ES-I3 (cell line): ENCODE measurements around the gene UGT1A8.

ENCODE experiments used
- H3K36me3 ChIP-seq: 2 replicates; pipeline ENCODE4 v1.6.1; 2013; ENCODE audit warnings: mild to moderate bottlenecking, low read length, control low read depth, moderate library complexity; ENCODE audit not compliant: insufficient read depth
- H3K4me1 ChIP-seq: 2 replicates; pipeline ENCODE4 v1.6.1; 2013; ENCODE audit warnings: mild to moderate bottlenecking, control low read depth, low read length; ENCODE audit not compliant: insufficient read depth
- H3K9ac ChIP-seq: 2 replicates; pipeline ENCODE4 v1.6.1; 2013; ENCODE audit warnings: low read depth, mild to moderate bottlenecking, low read length, moderate library complexity
- H3K9me3 ChIP-seq: 2 replicates; pipeline ENCODE4 v1.6.1; 2013; ENCODE audit warnings: mild to moderate bottlenecking, low read length, moderate library complexity; ENCODE audit not compliant: control insufficient read depth, insufficient read depth

UGT1A8 gene

GRCh38 chr2:233793465-233794127 is 176.2 kb downstream of the UGT1A8 start:
- Histone ChIP-seq H3K9me3 (no peaks in the 10 kb centered on the region), H3K9ac (no peak overlapping the region), H3K4me1 (no peaks in the 10 kb centered on the region), H3K36me3 (no peaks in the 10 kb centered on the region)

- H3K4me1 ChIP-seq = no peaks in the 10 kb centered on the region
- no peaks in the 10 kb centered on the region for H3K36me3 ChIP-seq
- no peak overlapping the region for H3K9ac ChIP-seq
- no peaks in the 10 kb centered on the region for H3K9me3 ChIP-seq
Measured at GRCh38 chr2:233794128-233794658, 176.8 kb downstream of the UGT1A8 start.

- H3K4me1 ChIP-seq = no peaks in the 10 kb centered on the region
Measured at GRCh38 chr2:233795735-233796171, 178.3 kb downstream of the UGT1A8 start.

GRCh38 chr2:233796254-233796653 is 178.8 kb downstream of the UGT1A8 start:
- H3K9ac ChIP-seq = no peak overlapping the region
- H3K4me1 ChIP-seq = no peaks in the 10 kb centered on the region
- H3K36me3 ChIP-seq = no peaks in the 10 kb centered on the region
- no peaks in the 10 kb centered on the region for H3K9me3 ChIP-seq

More at GRCh38 chr2:233795735-233796171, 178.3 kb downstream of the UGT1A8 start:
- Histone ChIP-seq H3K9ac (no peak overlapping the region), H3K9me3 (no peaks in the 10 kb centered on the region), H3K36me3 (no peaks in the 10 kb centered on the region)

- no peaks in the 10 kb centered on the region for H3K9me3 ChIP-seq
- H3K36me3 ChIP-seq = no peaks in the 10 kb centered on the region
- no peak overlapping the region for H3K9ac ChIP-seq
- H3K4me1 ChIP-seq = no peaks in the 10 kb centered on the region
Measured at GRCh38 chr2:233798335-233799086, 181.1 kb downstream of the UGT1A8 start.

GRCh38 chr2:233799087-233799665 is 181.7 kb downstream of the UGT1A8 start:
- no peaks in the 10 kb centered on the region for H3K9me3 ChIP-seq
- no peak overlapping the region for H3K9ac ChIP-seq
- H3K4me1 ChIP-seq = no peaks in the 10 kb centered on the region
- no peaks in the 10 kb centered on the region for H3K36me3 ChIP-seq

- Histone ChIP-seq H3K9me3 (no peaks in the 10 kb centered on the region), H3K4me1 (no peaks in the 10 kb centered on the region), H3K36me3 (no peaks in the 10 kb centered on the region), H3K9ac (no peak overlapping the region)
Measured at GRCh38 chr2:233799716-233800115, 182.3 kb downstream of the UGT1A8 start.

- no peak overlapping the region for H3K9ac ChIP-seq
- H3K36me3 ChIP-seq = no peaks in the 10 kb centered on the region
- H3K9me3 ChIP-seq = no peaks in the 10 kb centered on the region
- H3K4me1 ChIP-seq = no peaks in the 10 kb centered on the region
Measured at GRCh38 chr2:233800208-233800607, 182.8 kb downstream of the UGT1A8 start.

GRCh38 chr2:233801357-233802131 is 184.1 kb downstream of the UGT1A8 start:
- Histone ChIP-seq H3K9ac (no peak overlapping the region), H3K9me3 (no peaks in the 10 kb centered on the region), H3K36me3 (no peaks in the 10 kb centered on the region), H3K4me1 (no peaks in the 10 kb centered on the region)

- H3K9me3 ChIP-seq = no peaks in the 10 kb centered on the region; the same call in 1 of the 2 replicates
- no peaks in the 10 kb centered on the region for H3K36me3 ChIP-seq
- no peak overlapping the region for H3K9ac ChIP-seq
- no peaks in the 10 kb centered on the region for H3K4me1 ChIP-seq
Measured at GRCh38 chr2:233802132-233802815, 184.8 kb downstream of the UGT1A8 start.

- Histone ChIP-seq H3K4me1 (no peaks in the 10 kb centered on the region), H3K9ac (no peak overlapping the region), H3K9me3 (no peaks in the 10 kb centered on the region; the same call in 1 of the 2 replicates), H3K36me3 (no peaks in the 10 kb centered on the region)
Measured at GRCh38 chr2:233803292-233803911, 186.0 kb downstream of the UGT1A8 start.

GRCh38 chr2:233803994-233804393 is 186.6 kb downstream of the UGT1A8 start:
- Histone ChIP-seq H3K36me3 (no peaks in the 10 kb centered on the region), H3K4me1 (no peaks in the 10 kb centered on the region), H3K9me3 (no peaks in the 10 kb centered on the region; the same call in 1 of the 2 replicates), H3K9ac (no peak overlapping the region)

- no peaks in the 10 kb centered on the region for H3K36me3 ChIP-seq
- no peaks in the 10 kb centered on the region for H3K4me1 ChIP-seq
- H3K9me3 ChIP-seq = no peaks in the 10 kb centered on the region; the same call in 1 of the 2 replicates
- H3K9ac ChIP-seq = no peak overlapping the region
Measured at GRCh38 chr2:233807215-233807865, 189.9 kb downstream of the UGT1A8 start.
